Activated naive CD4-positive, alpha-beta T cell treated with anti-CD3 and anti-CD28 coated beads, Interleukin-2, amount 50 U/mL, for 16 hours (primary cell): ENCODE measurements around the gene USP7.

Source experiments
- DNase-seq: peaks from one replicate; pipeline ENCODE4 v3.0.0-alpha.2; 2020

USP7 gene

GRCh38 chr16:8950580-8951077, 13.1 kb downstream of the USP7 start:
- DNase-seq, result no peak

GRCh38 chr16:8949536-8950418, 13.9 kb downstream of the USP7 start:
- no peak for DNase-seq

GRCh38 chr16:8948831-8949230, 14.9 kb downstream of the USP7 start:
- DNase-seq, result no peak

- DNase-seq, result no peak
Observed at GRCh38 chr16:8948069-8948593, 15.6 kb downstream of the USP7 start.

GRCh38 chr16:8946544-8946943, 17.2 kb downstream of the USP7 start:
- DNase-seq, result no peak

GRCh38 chr16:8945626-8946296, 17.9 kb downstream of the USP7 start:
- no peak for DNase-seq

- no peak for DNase-seq
Observed at GRCh38 chr16:8943966-8944759, 19.5 kb downstream of the USP7 start.

GRCh38 chr16:8943001-8943763, 20.5 kb downstream of the USP7 start:
- no peak for DNase-seq

- no peak for DNase-seq
Observed at GRCh38 chr16:8941718-8942344, 21.9 kb downstream of the USP7 start.

- DNase-seq, result no peak
Observed at GRCh38 chr16:8937803-8938202, 25.9 kb downstream of the USP7 start.

GRCh38 chr16:8936421-8936820, 27.3 kb downstream of the USP7 start:
- DNase-seq, result peak; percentile 83

- DNase-seq, result no peak
Observed at GRCh38 chr16:8935989-8936388, 27.7 kb downstream of the USP7 start.

GRCh38 chr16:8934601-8935000, 29.1 kb downstream of the USP7 start:
- DNase-seq, result no peak

- DNase-seq, result peak; percentile 49
Observed at GRCh38 chr16:8931859-8932258, 31.8 kb downstream of the USP7 start.

- DNase-seq, result no peak
Observed at GRCh38 chr16:8929086-8929748, 34.5 kb downstream of the USP7 start.

- no peak for DNase-seq
Observed at GRCh38 chr16:8928467-8928957, 35.2 kb downstream of the USP7 start.

GRCh38 chr16:8926827-8927226, 36.9 kb downstream of the USP7 start:
- no peak for DNase-seq

- DNase-seq, result no peak
Observed at GRCh38 chr16:8925455-8925854, 38.3 kb downstream of the USP7 start.

- DNase-seq, result no peak
Observed at GRCh38 chr16:8924214-8924613, 39.5 kb downstream of the USP7 start.

- no peak for DNase-seq
Observed at GRCh38 chr16:8923199-8923598, 40.5 kb downstream of the USP7 start.
